ENCODE measurements around the gene SRSF3.

SRSF3 gene

DNA sequence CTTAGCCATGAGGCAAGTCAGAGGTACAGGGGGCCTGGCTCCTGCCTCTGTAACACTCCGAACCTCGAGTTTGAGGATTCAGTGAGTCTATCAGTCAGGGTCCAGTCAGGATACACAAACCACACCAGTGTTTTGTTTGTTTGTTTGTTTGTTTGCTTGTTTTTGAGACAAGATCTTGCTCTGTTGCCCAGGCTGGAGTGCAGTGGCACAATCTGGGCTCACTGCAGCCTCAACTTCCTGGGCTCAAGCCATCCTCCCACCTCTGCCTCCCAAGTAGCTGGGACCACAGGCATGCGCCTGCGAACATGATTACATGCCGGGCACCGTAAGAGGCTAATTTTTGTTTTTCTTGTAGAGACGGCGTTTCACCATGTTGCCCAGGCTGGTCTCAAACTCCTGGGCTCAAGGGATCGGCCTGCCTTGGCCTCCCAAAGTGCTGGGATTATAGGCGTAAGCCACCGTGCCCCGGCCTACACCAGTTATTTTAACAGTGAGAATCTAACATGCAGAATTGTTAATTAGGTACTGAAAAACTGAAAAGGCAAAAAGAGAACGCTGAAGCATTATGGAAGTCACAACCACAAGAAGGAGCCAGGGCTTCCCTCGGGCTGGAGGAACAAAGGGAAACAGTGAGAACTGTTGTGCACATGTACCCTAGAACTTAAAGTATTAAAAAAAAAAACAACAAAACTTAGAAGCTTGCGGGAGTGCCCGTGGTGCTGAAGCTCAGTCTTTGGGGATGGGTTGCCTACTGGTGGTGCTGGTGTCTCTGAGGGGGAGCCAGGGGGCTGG lies 40.4 kb downstream of the SRSF3 start:
- TF ChIP-seq, protein P1, sequence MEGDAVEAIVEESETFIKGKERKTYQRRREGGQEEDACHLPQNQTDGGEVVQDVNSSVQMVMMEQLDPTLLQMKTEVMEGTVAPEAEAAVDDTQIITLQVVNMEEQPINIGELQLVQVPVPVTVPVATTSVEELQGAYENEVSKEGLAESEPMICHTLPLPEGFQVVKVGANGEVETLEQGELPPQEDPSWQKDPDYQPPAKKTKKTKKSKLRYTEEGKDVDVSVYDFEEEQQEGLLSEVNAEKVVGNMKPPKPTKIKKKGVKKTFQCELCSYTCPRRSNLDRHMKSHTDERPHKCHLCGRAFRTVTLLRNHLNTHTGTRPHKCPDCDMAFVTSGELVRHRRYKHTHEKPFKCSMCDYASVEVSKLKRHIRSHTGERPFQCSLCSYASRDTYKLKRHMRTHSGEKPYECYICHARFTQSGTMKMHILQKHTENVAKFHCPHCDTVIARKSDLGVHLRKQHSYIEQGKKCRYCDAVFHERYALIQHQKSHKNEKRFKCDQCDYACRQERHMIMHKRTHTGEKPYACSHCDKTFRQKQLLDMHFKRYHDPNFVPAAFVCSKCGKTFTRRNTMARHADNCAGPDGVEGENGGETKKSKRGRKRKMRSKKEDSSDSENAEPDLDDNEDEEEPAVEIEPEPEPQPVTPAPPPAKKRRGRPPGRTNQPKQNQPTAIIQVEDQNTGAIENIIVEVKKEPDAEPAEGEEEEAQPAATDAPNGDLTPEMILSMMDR (IDR thresholded peaks at IDR 0.05; ENCODE audit: control extremely low read depth, extremely low read depth, low read depth, missing control alignments): no peak
- CTCF ChIA-PET: interaction anchor here (0.9 to 1.6 kb wide), 3 partner anchors 10 to 132 kb away, joined by 3 read pairs; no protein-coding TSS in a partner anchor
- no peak for DNase-seq (ENCODE audit: extremely low spot score)
- POLR2A ChIA-PET: interaction anchor here (0.5 kb wide), 1 partner anchor 29 kb away, joined by 3 read pairs; no protein-coding TSS in a partner anchor

DNA sequence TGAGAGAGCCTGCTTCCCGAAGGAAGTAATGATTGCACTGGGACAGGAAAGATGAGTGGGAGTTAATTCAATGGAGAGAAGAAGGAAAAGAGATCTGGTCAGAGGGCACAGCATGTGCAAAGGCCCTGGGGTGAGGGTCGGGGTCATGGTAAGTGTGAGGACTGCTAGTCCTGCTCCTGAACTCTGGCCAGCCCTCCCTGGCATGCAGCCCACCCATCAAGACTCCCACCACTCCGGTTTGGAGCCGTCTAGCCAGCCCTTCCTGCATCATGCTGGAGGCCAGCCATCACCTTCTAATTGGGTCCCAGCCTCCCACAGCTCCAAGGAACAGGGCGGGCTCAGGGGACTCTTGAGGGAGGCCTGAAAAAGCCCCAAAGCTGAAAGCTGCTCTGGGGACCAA lies 42.1 kb downstream of the SRSF3 start:
- DNase-seq (ENCODE audit: extremely low spot score): no peak
- TF ChIP-seq, protein P1 (IDR thresholded peaks at IDR 0.05; ENCODE audit: control extremely low read depth, extremely low read depth, low read depth, missing control alignments): no peak
- CTCF ChIA-PET: interaction anchor here (1.3 to 2.0 kb wide), 2 partner anchors 8 to 123 kb away, joined by 4 to 7 read pairs; no protein-coding TSS in a partner anchor
- POLR2A ChIA-PET: no interaction called here

DNA sequence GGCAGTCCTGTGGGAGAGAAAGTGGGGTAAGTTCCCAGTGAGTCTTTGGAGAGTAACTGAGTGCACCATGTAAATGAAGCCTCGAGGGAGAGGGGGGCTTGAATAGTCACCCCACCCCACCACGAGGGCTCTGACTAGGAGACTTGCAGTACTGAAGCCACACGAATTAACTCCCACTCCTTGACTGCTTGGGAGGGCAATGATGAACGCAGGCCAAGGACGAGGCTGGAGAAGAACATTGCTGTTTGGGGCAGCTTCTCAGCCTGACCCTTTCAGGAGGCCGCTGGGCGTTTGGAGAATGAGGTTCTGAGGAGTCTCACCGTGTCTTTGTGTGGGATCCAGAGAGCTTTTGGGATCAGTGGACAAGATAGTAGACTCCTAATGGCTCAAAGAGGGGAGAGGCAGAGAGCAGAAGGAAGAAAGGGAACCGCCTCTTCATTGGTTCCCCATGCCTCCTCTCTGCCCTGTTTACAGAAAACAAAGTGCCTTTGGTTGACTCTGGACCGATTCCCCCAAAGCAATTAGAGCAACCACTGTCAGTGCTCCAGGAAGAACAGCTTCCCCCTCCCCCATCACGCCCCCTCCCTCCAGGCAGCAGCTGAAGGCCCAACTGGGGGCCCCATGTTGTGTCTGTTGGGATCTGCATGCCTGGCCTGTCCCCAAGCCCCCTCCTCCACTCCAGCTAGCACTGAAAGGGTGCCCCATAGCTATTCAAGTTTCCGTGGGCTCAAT lies 42.7 kb downstream of the SRSF3 start:
- POLR2A ChIA-PET: interaction anchor here (1.1 kb wide), 1 partner anchor 18 kb away, joined by 4 read pairs; no protein-coding TSS in a partner anchor
- TF ChIP-seq, protein P1 (IDR thresholded peaks at IDR 0.05; ENCODE audit: control extremely low read depth, extremely low read depth, low read depth, missing control alignments): no peak
- CTCF ChIA-PET: interaction anchor here (0.7 to 2.0 kb wide), 5 partner anchors 8 to 122 kb away, joined by 3 to 7 read pairs (median 4); no protein-coding TSS in a partner anchor
- DNase-seq (ENCODE audit: extremely low spot score): no peak

DNA sequence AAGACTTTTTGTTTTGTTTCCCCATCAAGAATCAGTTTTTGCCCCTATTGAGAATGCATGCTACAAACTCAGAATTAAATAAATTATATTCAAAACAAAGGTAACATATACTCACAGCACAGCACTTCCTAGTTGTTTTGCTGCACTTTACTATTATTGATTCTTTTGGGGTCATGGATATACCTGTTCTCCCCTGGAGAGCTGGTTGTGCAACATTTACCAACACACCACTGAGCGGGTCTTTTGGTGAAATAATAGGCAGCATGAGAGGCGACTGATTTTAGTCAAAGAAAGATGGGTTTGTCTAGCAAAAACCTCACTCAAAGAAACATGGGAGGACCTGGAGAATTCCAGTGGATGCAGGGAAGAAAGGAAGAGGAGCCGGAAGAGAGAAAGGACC lies 44.4 kb downstream of the SRSF3 start:
- TF ChIP-seq, protein P1 (IDR thresholded peaks at IDR 0.05; ENCODE audit: control extremely low read depth, extremely low read depth, low read depth, missing control alignments): no peak
- DNase-seq (ENCODE audit: extremely low spot score): no peak
- ChIA-PET POLR2A (no interaction called here), CTCF (interaction anchor here (1.0 kb wide), 2 partner anchors 11 to 28 kb away, joined by 3 to 4 read pairs; no protein-coding TSS in a partner anchor)

DNA sequence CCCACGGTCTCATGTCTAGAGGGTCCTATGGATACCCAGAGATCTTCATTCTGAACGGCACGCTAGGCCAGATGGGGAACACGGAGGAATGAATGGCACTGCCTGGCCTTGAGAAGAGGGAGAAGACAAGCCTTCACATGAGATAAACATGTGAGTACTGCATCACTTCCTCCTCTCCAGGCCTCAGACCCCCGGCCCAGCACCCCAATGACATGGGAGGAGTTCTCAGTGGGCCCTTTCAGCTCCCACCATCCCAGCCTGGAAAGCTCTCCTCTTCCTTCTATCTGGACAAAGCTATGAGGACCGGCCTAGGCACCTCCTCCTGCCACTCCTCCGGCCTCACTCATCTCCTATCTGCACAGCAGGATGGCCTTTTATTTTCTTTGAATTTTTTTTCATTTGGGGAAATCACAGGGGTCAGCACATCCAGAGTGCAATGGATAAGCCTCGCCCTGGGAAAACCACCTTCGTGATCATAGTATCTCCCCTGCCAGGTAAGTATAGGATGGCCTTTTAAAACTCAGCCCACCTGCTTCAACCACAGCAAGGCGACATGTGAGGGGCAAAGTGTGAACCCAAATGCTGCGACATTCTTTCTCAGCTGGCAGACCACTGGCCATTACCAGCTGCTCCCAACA lies 45.1 kb downstream of the SRSF3 start:
- CTCF ChIA-PET: interaction anchor here (0.9 to 1.0 kb wide), 3 partner anchors 10 to 27 kb away, joined by 3 to 4 read pairs (median 4); no protein-coding TSS in a partner anchor
- TF ChIP-seq, protein P1 (IDR thresholded peaks at IDR 0.05; ENCODE audit: control extremely low read depth, extremely low read depth, low read depth, missing control alignments): no peak
- no peak for DNase-seq (ENCODE audit: extremely low spot score)
- POLR2A ChIA-PET: no interaction called here

DNA sequence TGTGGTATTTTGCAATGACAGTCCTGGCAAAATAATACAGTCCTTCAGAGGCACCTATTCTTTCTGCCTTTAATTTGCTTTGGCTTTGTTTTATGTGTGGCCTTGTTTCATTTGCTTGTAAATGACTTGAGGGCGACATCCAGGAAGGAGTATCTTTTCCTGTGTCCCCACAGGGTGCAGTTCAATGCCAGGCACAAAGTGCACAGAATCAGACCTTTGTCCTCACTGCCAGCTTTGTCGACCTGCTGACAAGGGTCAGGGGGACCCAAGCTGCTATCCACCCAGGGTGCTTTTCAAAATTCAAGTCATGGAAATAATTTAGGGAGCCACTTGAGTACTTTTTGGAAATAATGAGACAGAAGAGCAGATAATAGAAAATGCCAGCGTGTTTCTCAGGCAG lies 47.4 kb downstream of the SRSF3 start:
- DNase-seq (ENCODE audit: extremely low spot score): no peak
- CTCF ChIA-PET: interaction anchor here (1.2 to 2.4 kb wide), 3 partner anchors 9 to 11 kb away, joined by 3 to 8 read pairs (median 5); no protein-coding TSS in a partner anchor
- TF ChIP-seq, protein P1 (IDR thresholded peaks at IDR 0.05; ENCODE audit: control extremely low read depth, extremely low read depth, low read depth, missing control alignments): no peak
- POLR2A ChIA-PET: no interaction called here

Data from GM10248 (cell line).